B cell (primary cell): ENCODE measurements around the gene DTHD1. TPM values are rescaled to one million over a fixed set of nuclear protein-coding genes. Genes with fewer than 3 reads are reported as not detected.

Source experiments
- ATAC-seq: fragments of 200-7000 bp; cut with Tn5 transposase; one replicate; pipeline ENCODE4 v1.10.0; 2021; ENCODE audit warnings: low read depth, mild to moderate bottlenecking, moderate number of reproducible peaks, moderate library complexity
- CTCF ChIA-PET: fragments of 350-600 bp; sonication (Branson Sonifier 250); formaldehyde crosslinking; loops from one replicate; lab custom pipeline; 2021; ENCODE audit warnings: antibody characterized with exemption, inconsistent platforms; lab: Charles Lee
- POLR2A ChIA-PET: fragments of 350-600 bp; sonication (Branson Sonifier 250); formaldehyde crosslinking; loops from one replicate; lab custom pipeline; 2021; ENCODE audit warnings: antibody characterized with exemption; lab: Charles Lee
- DNase-seq: peaks from one replicate; pipeline ENCODE4 v3.0.0; 2013
- H2AFZ ChIP-seq: 2 replicates; pipeline ENCODE4 v1.6.1; 2012; ENCODE audit warnings: mild to moderate bottlenecking, low read depth, low read length; ENCODE audit not compliant: insufficient read depth, poor library complexity, severe bottlenecking
- H3K27ac ChIP-seq, 2 donors: 1 replicate in 1 of 2; 2 replicates in 1 of 2; pipeline ENCODE4 v1.5.1; 2012 to 2013; ENCODE audit warnings: low read length in 2 of 2, mild to moderate bottlenecking in 2 of 2, moderate library complexity in 1 of 2
- H3K27me3 ChIP-seq, 4 experiments: fragments of 200-600 bp in 1 of 4; sonication (generic) in 1 of 4; replicated peaks in 1 of 4; 1 replicate in 2 of 4; 2 replicates in 2 of 4; pipeline versions ENCODE4 v1.6.1 to v1.7.0; 2013 to 2016; ENCODE audit warnings: low read length in 3 of 4, mild to moderate bottlenecking in 2 of 4, mixed read lengths in 1 of 4, moderate library complexity in 1 of 4; ENCODE audit not compliant: insufficient read depth in 4 of 4, control insufficient read depth in 3 of 4; ENCODE audit errors: control extremely low read depth in 1 of 4
- H3K36me3 ChIP-seq, 2 experiments: replicated peaks in 1 of 2; 1 replicate in 1 of 2; 2 replicates in 1 of 2; pipeline versions ENCODE4 v1.6.1 to v1.7.1; 2013; ENCODE audit warnings: low read length in 1 of 2; ENCODE audit not compliant: insufficient read depth in 2 of 2, control insufficient read depth in 1 of 2; ENCODE audit errors: control extremely low read depth in 1 of 2, extremely low read depth in 1 of 2
- H3K4me1 ChIP-seq, 2 donors: fragments of 200-600 bp in 1 of 2; sonication (generic) in 1 of 2; 1 replicate in 1 of 2; 2 replicates in 1 of 2; pipeline versions ENCODE4 v1.5.1 to v1.6.1; 2013 to 2017; ENCODE audit warnings: low read length in 2 of 2; ENCODE audit not compliant: control insufficient read depth in 2 of 2, insufficient read depth in 2 of 2
- H3K4me2 ChIP-seq: replicated peaks from 2 replicates; pipeline ENCODE3; 2012; ENCODE audit warnings: mild to moderate bottlenecking, low read depth, low read length; ENCODE audit not compliant: poor library complexity, severe bottlenecking
- H3K4me3 ChIP-seq, 5 experiments: fragments of 200-600 bp in 1 of 5; sonication (generic) in 1 of 5; 1 replicate in 3 of 5; 2 replicates in 2 of 5; pipeline versions ENCODE4 v1.5.1 to v1.7.0; 2011 to 2016; ENCODE audit warnings: low read length in 4 of 5, mild to moderate bottlenecking in 4 of 5, low read depth in 2 of 5, control low read depth in 1 of 5, moderate library complexity in 1 of 5; ENCODE audit not compliant: insufficient read depth in 1 of 5; ENCODE audit errors: control extremely low read depth in 1 of 5, extremely low read depth in 1 of 5
- H3K79me2 ChIP-seq: fragments of 200-600 bp; sonication (generic); one replicate; pipeline ENCODE4 v1.6.0; 2016; ENCODE audit warnings: low read length; ENCODE audit not compliant: control insufficient read depth, insufficient read depth
- H3K9ac ChIP-seq: fragments of 200-600 bp; sonication (generic); 2 replicates; pipeline ENCODE4 v1.6.1; 2017; ENCODE audit warnings: mild to moderate bottlenecking, low read length, moderate library complexity
- H3K9me3 ChIP-seq, 3 donors: one replicate each; pipeline versions ENCODE4 v1.6.1 to v1.7.1; 2013; ENCODE audit warnings: low read length in 2 of 3; ENCODE audit not compliant: control insufficient read depth in 2 of 3, insufficient read depth in 1 of 3; ENCODE audit errors: control extremely low read depth in 1 of 3
- H4K20me1 ChIP-seq: 2 replicates; pipeline ENCODE4 v1.6.0; 2012; ENCODE audit warnings: mild to moderate bottlenecking, low read length; ENCODE audit not compliant: insufficient read depth, control insufficient read depth, poor library complexity, severe bottlenecking
- H3K27ac Mint-ChIP-seq: one replicate; pipeline ENCODE4 v1.8.0; 2021; ENCODE audit warnings: mixed read lengths
- H3K27me3 Mint-ChIP-seq: one replicate; pipeline ENCODE4 v1.8.0; 2021; ENCODE audit warnings: mixed read lengths
- H3K4me1 Mint-ChIP-seq: one replicate; pipeline ENCODE4 v1.8.0; 2021; ENCODE audit warnings: mixed read lengths
- H3K4me3 Mint-ChIP-seq: one replicate; pipeline ENCODE4 v1.8.0; 2021; ENCODE audit warnings: mixed read lengths
- H3K9me3 Mint-ChIP-seq: one replicate; pipeline ENCODE4 v1.8.0; 2022; ENCODE audit warnings: mixed read lengths; ENCODE audit not compliant: insufficient read depth
- EZH2 ChIP-seq: IDR thresholded peaks from 2 replicates; pipeline ENCODE4 v1.6.1; 2012; ENCODE audit warnings: borderline replicate concordance, low read depth, mild to moderate bottlenecking, moderate library complexity, low read length; ENCODE audit not compliant: insufficient read depth, poor library complexity, severe bottlenecking
- WGBS: methylation state at CpG from one replicate; pipeline ENCODE4 v1.1.5; 2013; ENCODE audit warnings: missing lambda C conversion rate; ENCODE audit not compliant: insufficient coverage; 5-methylcytosine and 5-hydroxymethylcytosine counted together
- intact Hi-C: fragments of 100-400 bp; cut with micrococcal nuclease; formaldehyde crosslinking; loops from one replicate; pipeline ENCODE4 v1.10.0; 2022
- polyA plus RNA-seq: library from polyadenylated mRNA; depleted of rRNA; stranded (reverse); fragments of >200 nt; gene quantifications from 2 replicates; pipeline ENCODE4 v1.2.3, GENCODE V29; 2012
- total RNA-seq, 2 donors: library from RNA; stranded (reverse); fragments of 120-200 nt in 1 of 2; gene quantifications; 1 replicate in 1 of 2; 2 replicates in 1 of 2; pipeline versions ENCODE4 v1.2.3 to v1.2.4, GENCODE V29; 2013 to 2022
- TF ChIP-seq, protein P1 (sequence below): fragments of 200-600 bp; IDR thresholded peaks from one replicate; pipeline ENCODE4 v1.8.0; 2022; ENCODE audit warnings: antibody characterized with exemption, mild to moderate bottlenecking

The DTHD1 gene
- total and polyA plus RNA-seq, 2 donors (not counting 1 experiment from before 2014, with no cell fraction given) = 0.04 TPM; not detected in 1

DNA sequence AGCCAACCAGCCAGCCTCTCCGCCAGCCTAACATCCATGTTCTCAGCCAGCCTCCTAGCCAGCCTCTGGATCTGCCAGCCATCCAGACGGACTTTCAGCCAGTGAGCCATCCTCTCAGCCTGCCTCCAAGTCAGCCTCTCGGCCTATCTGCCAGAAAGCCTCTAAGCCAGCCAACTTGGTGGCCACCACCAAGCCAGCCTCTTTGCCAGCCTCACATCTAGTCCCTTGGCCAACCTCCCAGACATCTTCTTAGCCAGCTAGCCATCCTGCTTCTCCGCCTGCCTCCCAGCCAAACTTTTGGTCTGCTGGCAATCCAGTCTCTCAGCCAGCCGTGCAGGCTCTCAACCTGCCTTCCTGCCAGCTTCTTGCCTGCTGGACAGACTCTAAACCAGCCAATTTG, 20.7 kb upstream of the DTHD1 start:
- H3K27ac ChIP-seq = no peak overlapping the region
- H3K27ac Mint-ChIP-seq = peak overlapping the region; percentile 41
- no peak overlapping the region for H3K4me2 ChIP-seq
- H3K9ac ChIP-seq = no peak overlapping the region
- peaks cover 14% of the 10 kb centered on the region for H3K4me1 Mint-ChIP-seq
- no peak for ATAC-seq
- no peaks in the 10 kb centered on the region for H3K27me3 ChIP-seq
- no peaks in the 10 kb centered on the region for H3K27me3 Mint-ChIP-seq
- H2AFZ ChIP-seq = no peak overlapping the region
- no peaks in the 10 kb centered on the region for H4K20me1 ChIP-seq
- no peaks in the 10 kb centered on the region for H3K36me3 ChIP-seq
- no peaks in the 10 kb centered on the region for H3K9me3 ChIP-seq
- H3K4me1 ChIP-seq = peaks cover 9 to 12% of the 10 kb centered on the region in 2 donors
- TF ChIP-seq, protein P1, sequence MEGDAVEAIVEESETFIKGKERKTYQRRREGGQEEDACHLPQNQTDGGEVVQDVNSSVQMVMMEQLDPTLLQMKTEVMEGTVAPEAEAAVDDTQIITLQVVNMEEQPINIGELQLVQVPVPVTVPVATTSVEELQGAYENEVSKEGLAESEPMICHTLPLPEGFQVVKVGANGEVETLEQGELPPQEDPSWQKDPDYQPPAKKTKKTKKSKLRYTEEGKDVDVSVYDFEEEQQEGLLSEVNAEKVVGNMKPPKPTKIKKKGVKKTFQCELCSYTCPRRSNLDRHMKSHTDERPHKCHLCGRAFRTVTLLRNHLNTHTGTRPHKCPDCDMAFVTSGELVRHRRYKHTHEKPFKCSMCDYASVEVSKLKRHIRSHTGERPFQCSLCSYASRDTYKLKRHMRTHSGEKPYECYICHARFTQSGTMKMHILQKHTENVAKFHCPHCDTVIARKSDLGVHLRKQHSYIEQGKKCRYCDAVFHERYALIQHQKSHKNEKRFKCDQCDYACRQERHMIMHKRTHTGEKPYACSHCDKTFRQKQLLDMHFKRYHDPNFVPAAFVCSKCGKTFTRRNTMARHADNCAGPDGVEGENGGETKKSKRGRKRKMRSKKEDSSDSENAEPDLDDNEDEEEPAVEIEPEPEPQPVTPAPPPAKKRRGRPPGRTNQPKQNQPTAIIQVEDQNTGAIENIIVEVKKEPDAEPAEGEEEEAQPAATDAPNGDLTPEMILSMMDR = no peak
- no peak for TF ChIP-seq EZH2
- H3K79me2 ChIP-seq = no peaks in the 10 kb centered on the region
- H3K4me3 ChIP-seq = no peak overlapping the region
- CTCF ChIA-PET = interaction anchor here (0.6 kb wide), 1 partner anchor 19 kb away, joined by 3 read pairs; no protein-coding TSS in a partner anchor
- DNase-seq = no peak
- H3K9me3 Mint-ChIP-seq = peaks cover 1% of the 10 kb centered on the region
- POLR2A ChIA-PET = no interaction called here
- WGBS = 99% methylated on average over 5 of the region's 5 CpGs
- H3K4me3 Mint-ChIP-seq = no peak overlapping the region
- intact Hi-C loops = no loop called here

DNA sequence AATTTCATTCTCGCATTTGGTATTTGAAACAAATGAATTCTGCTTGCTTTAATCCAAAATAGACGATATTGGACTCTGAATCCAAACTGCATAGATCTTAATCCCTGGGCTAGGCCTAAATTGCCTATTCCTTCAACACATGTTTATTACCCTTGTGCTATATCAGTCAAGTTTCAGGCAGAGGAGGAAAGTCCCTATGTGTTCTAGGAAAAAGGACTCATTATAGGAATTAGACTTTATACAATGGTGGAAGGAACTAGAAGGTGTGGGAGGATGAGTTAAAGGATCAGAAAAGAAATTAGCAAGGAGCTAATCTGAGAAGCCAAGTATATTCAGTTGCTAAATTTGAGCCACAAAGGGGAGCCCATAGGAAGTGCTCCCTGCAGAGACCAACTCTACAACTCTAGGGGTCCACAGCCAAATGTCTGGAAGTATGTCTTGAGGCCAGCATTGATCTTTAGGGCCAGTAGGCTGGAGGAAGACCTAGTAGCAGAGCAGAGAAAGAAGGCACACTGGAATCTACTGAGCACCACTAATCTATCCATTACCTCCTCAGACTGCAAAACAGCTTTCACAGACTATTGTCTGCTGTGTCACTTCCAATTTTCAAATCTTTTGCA, 17.1 kb upstream of the DTHD1 start:
- ATAC-seq = no peak
- no peak overlapping the region for H3K9ac ChIP-seq
- no peaks in the 10 kb centered on the region for H3K27me3 ChIP-seq
- intact Hi-C loops = no loop called here
- H3K4me1 ChIP-seq = peaks cover 0 to 2% of the 10 kb centered on the region in 2 donors
- POLR2A ChIA-PET = no interaction called here
- H3K9me3 Mint-ChIP-seq = peaks cover 1% of the 10 kb centered on the region
- no peak for TF ChIP-seq EZH2
- TF ChIP-seq, protein P1 = no peak
- no peaks in the 10 kb centered on the region for H3K9me3 ChIP-seq
- no peaks in the 10 kb centered on the region for H4K20me1 ChIP-seq
- H3K4me1 Mint-ChIP-seq = peaks cover 8% of the 10 kb centered on the region
- no peak overlapping the region for H2AFZ ChIP-seq
- CTCF ChIA-PET = no interaction called here
- H3K27ac Mint-ChIP-seq = no peak overlapping the region
- H3K27ac ChIP-seq = no peak overlapping the region
- no peaks in the 10 kb centered on the region for H3K36me3 ChIP-seq
- no peaks in the 10 kb centered on the region for H3K27me3 Mint-ChIP-seq
- no peaks in the 10 kb centered on the region for H3K79me2 ChIP-seq
- DNase-seq = no peak
- WGBS = no CpG with 5 or more reads among the region's 2 CpGs
- H3K4me3 Mint-ChIP-seq = no peak overlapping the region
- H3K4me2 ChIP-seq = no peak overlapping the region
- H3K4me3 ChIP-seq = no peak overlapping the region
